ENCODE data around the gene RAB40C.

DNA sequence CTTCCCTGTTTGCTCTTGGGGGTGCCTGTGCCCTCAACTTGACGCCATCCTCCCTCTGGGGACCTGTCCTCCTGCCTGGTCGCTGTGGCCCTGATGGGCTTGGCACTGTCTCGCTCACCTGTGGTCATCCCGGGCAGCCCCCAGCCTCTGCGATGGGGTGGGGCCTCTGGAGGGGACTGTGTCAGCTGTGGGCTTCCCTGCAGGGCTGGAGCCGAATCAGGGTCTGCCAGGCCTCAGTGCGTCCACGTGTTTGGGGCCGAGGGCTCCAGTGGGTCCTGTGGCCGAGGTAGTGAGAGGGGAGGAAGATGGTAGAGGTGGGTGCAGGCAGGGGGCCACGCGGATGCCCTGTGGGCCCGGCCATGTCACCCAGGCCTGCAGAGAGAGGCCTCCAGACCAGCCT, 12.1 kb upstream of the RAB40C start:
- TF ChIP-seq CTCF (IDR thresholded peaks at IDR 0.05) (no peak), POLR2A (IDR thresholded peaks at IDR 0.05) (no peak)
